Gastrocnemius medialis (tissue), 4 donors: ENCODE data around the gene UBC. TPM values are rescaled to one million over a fixed set of nuclear protein-coding genes. Genes with fewer than 3 reads are reported as not detected.

Source experiments
- ATAC-seq, 2 donors: fragments of 150-250 bp; one replicate each; pipeline ENCODE4 v1.9.1; 2016
- DNase-seq, 2 donors: peaks; one replicate each; pipeline ENCODE4 v3.0.0-alpha.2; 2019
- H3K27ac ChIP-seq, 4 donors: fragments of 200-600 bp; sonication (generic); 1 replicate in 1 of 4; 2 replicates in 3 of 4; pipeline ENCODE4 v1.5.1; 2016 to 2018; ENCODE audit warnings: mild to moderate bottlenecking in 2 of 4, moderate library complexity in 1 of 4
- H3K27me3 ChIP-seq, 3 donors: fragments of 200-600 bp; sonication (generic) in 2 of 3; 1 replicate in 1 of 3; 2 replicates in 2 of 3; pipeline versions ENCODE4 v1.5.1 to v1.6.0; 2016 to 2019; ENCODE audit warnings: mild to moderate bottlenecking in 1 of 3, moderate library complexity in 1 of 3
- H3K36me3 ChIP-seq, 2 donors: fragments of 200-600 bp; sonication (generic) in 1 of 2; one replicate each; pipeline ENCODE4 v1.5.1; 2017 to 2018
- H3K4me1 ChIP-seq, 2 donors: fragments of 200-600 bp; sonication (generic) in 1 of 2; one replicate each; pipeline ENCODE4 v1.5.1; 2016 to 2017; ENCODE audit warnings: mild to moderate bottlenecking in 2 of 2
- H3K4me3 ChIP-seq, 4 donors: fragments of 200-600 bp; sonication (generic) in 3 of 4; 1 replicate in 1 of 4; 2 replicates in 3 of 4; pipeline ENCODE4 v1.5.1; 2016 to 2019; ENCODE audit warnings: mild to moderate bottlenecking in 2 of 4
- H3K9me3 ChIP-seq, 3 donors: fragments of 200-600 bp; sonication (generic) in 2 of 3; 1 replicate in 1 of 3; 2 replicates in 2 of 3; pipeline ENCODE4 v1.5.1; 2016 to 2019
- CTCF ChIP-seq, 5 experiments: fragments of 450-650 bp in 3 of 5; fragments of 200-600 bp in 2 of 5; sonication (generic) in 2 of 5; IDR thresholded peaks in 4 of 5; conservative IDR thresholded peaks in 1 of 5; 1 replicate in 4 of 5; 2 replicates in 1 of 5; pipeline ENCODE4 v1.5.1; 2016 to 2019; ENCODE audit warnings: antibody characterized with exemption in 5 of 5, mild to moderate bottlenecking in 3 of 5, moderate library complexity in 3 of 5
- POLR2A ChIP-seq, 2 donors: fragments of 450-650 bp; IDR thresholded peaks; one replicate each; pipeline ENCODE4 v1.6.1; 2017; ENCODE audit warnings: antibody characterized with exemption in 2 of 2, mild to moderate bottlenecking in 2 of 2, moderate library complexity in 2 of 2
- in situ Hi-C, 4 donors: fragments of 200-750 bp; cut with MboI; loops; one replicate each; pipeline versions ENCODE4 v1.15.0 to v1.8.0; 2017; ENCODE audit warnings: low sequenced_read_pairs in 4 of 4
- intact Hi-C: fragments of 100-400 bp; cut with DNase I; formaldehyde crosslinking; loops from one replicate; pipeline ENCODE4 v1.15.1; 2023; ENCODE audit warnings: low total_unique reads
- total RNA-seq, 4 donors: library from RNA; depleted of rRNA; stranded (reverse); fragments of >200 nt; gene quantifications; one replicate each; pipeline versions ENCODE4 v1.1.0 to v1.2.3, GENCODE V29; 2016

UBC gene
- total RNA-seq, 4 donors from 2014 or later, result 3,173 to 12,805 (median 9,048) TPM

- DNase-seq (no peak), ATAC-seq (no peak)
- intact Hi-C loops (no loop called here), in situ Hi-C loops (no loop called here)
- TF ChIP-seq CTCF (IDR thresholded peaks at IDR 0.05 in 4 of 5, conservative IDR thresholded peaks at IDR 0.05 in 1 of 5) (no peak), POLR2A (IDR thresholded peaks at IDR 0.05) (no peak)
- Histone ChIP-seq H3K9me3 (no peaks in the 10 kb centered on the region), H3K36me3 (peaks cover 0 to 82% of the 10 kb centered on the region in 2 donors), H3K4me3 (no peak overlapping the region), H3K27me3 (no peaks in the 10 kb centered on the region), H3K4me1 (no peaks in the 10 kb centered on the region), H3K27ac (no peak overlapping the region)
Measured at GRCh38 chr12:124949779-124950728, 35.6 kb upstream of the UBC start.

GRCh38 chr12:124949066-124949465 lies 34.6 kb upstream of the UBC start:
- no peaks in the 10 kb centered on the region for H3K27me3 ChIP-seq
- DNase-seq (no peak), ATAC-seq (no peak)
- peaks cover 0 to 73% of the 10 kb centered on the region in 2 donors for H3K36me3 ChIP-seq
- TF ChIP-seq CTCF (IDR thresholded peaks at IDR 0.05 in 4 of 5, conservative IDR thresholded peaks at IDR 0.05 in 1 of 5), result no peak
- no peak for TF ChIP-seq POLR2A (IDR thresholded peaks at IDR 0.05)
- intact Hi-C loops, result no loop called here
- no peaks in the 10 kb centered on the region for H3K4me1 ChIP-seq
- no peak overlapping the region for H3K4me3 ChIP-seq
- H3K27ac ChIP-seq, result no peak overlapping the region
- in situ Hi-C loops, result no loop called here
- H3K9me3 ChIP-seq, result no peaks in the 10 kb centered on the region

- H3K9me3 ChIP-seq, result no peaks in the 10 kb centered on the region
- H3K27ac ChIP-seq, result no peak overlapping the region
- no peaks in the 10 kb centered on the region for H3K27me3 ChIP-seq
- no peaks in the 10 kb centered on the region for H3K4me1 ChIP-seq
- ATAC-seq, result no peak
- DNase-seq, result no peak
- intact Hi-C loops, result no loop called here
- TF ChIP-seq CTCF (IDR thresholded peaks at IDR 0.05 in 4 of 5, conservative IDR thresholded peaks at IDR 0.05 in 1 of 5) (no peak), POLR2A (IDR thresholded peaks at IDR 0.05) (no peak)
- peaks cover 0 to 61% of the 10 kb centered on the region in 2 donors for H3K36me3 ChIP-seq
- no peak overlapping the region for H3K4me3 ChIP-seq
- in situ Hi-C loops, result no loop called here
Measured at GRCh38 chr12:124947561-124948398, 33.3 kb upstream of the UBC start.

GRCh38 chr12:124947013-124947412 lies 32.6 kb upstream of the UBC start:
- intact Hi-C loops, result no loop called here

More at GRCh38 chr12:124947013-124947412, 32.6 kb upstream of the UBC start:
- Histone ChIP-seq H3K4me1 (no peaks in the 10 kb centered on the region), H3K4me3 (no peak overlapping the region), H3K36me3 (peaks cover 0 to 54% of the 10 kb centered on the region in 2 donors), H3K27ac (no peak overlapping the region), H3K9me3 (no peaks in the 10 kb centered on the region), H3K27me3 (no peaks in the 10 kb centered on the region)
- TF ChIP-seq CTCF (IDR thresholded peaks at IDR 0.05 in 4 of 5, conservative IDR thresholded peaks at IDR 0.05 in 1 of 5) (no peak), POLR2A (IDR thresholded peaks at IDR 0.05) (no peak)
- no peak for DNase-seq
- in situ Hi-C loops, result no loop called here
- no peak for ATAC-seq
